ENCODE measurements around the gene ITGB7.

Gene ITGB7

GRCh38 chr12:53225635-53226424, 18.8 kb upstream of the ITGB7 start:
- H3K27me3 ChIP-seq (replicated peaks in 2 of 5; ENCODE audit: control insufficient read depth in 4 of 5, insufficient read depth in 5 of 5, low read length in 4 of 5) = no peaks in the 10 kb centered on the region
- POLR2A ChIA-PET = no interaction called here
- no peak for DNase-seq

DNA sequence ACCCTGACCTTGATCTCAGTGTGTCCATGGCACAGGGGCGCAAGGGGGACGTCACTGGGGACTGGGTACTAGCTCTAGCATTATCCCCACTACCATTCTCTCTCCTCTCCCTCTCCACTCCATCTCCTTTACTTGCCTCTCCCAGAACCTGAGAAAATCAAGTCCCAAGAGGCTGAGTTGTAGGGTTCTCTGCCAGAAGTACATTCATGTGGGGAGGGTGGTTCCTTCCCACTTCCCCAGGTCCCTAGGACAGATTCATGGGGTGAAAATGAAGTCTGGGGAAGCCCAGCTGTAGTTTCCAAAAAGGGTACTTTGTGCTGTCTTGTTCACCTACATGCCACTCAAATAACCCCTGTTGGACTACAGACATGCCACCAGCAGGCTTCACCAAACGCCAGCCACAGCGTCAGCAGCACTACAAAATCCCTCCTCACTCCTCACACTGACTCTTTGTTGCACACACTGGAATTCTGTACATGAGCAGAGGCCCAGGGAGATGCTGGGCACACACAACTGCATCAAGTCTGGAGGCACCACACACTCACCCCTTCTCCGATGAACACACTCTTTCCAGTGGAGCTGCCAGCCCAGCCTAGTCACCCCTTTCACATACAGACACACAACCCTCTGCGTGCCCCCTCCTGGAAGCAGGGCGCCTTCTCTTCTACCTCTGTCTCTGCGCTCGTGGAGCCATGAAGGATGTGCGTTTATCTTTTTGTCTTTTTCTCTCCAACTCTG, 18.0 kb upstream of the ITGB7 start:
- WGBS (ENCODE audit: insufficient coverage) = 95% methylated on average over 10 of the region's 10 CpGs
- H3K4me3 ChIP-seq (ENCODE audit: control insufficient read depth in 1 of 7, extremely low read depth in 1 of 7, insufficient read depth in 4 of 7, low read depth in 2 of 7, low read length in 6 of 7) = no peak overlapping the region
- ChIA-PET POLR2A (no interaction called here), CTCF (interaction anchor here (0.9 to 21.7 kb wide), 3 partner anchors 9 to 34 kb away, joined by 3 to 212 read pairs (median 5); no protein-coding TSS in a partner anchor)
- no peaks in the 10 kb centered on the region for H3K36me3 ChIP-seq (ENCODE audit: control insufficient read depth in 4 of 4, insufficient read depth in 4 of 4, low read length in 3 of 4)
- peaks cover 9 to 45% (median 39%) of the 10 kb centered on the region in 4 experiments for H3K4me1 ChIP-seq (ENCODE audit: control extremely low read depth in 1 of 4, control insufficient read depth in 4 of 4, insufficient read depth in 4 of 4, low read length in 3 of 4)
- H3K27ac ChIP-seq (ENCODE audit: insufficient read depth in 1 of 2, low read depth in 1 of 2, low read length in 2 of 2, poor library complexity in 1 of 2, severe bottlenecking in 2 of 2) = no peak overlapping the region
- H3K9me3 ChIP-seq (ENCODE audit: control extremely low read depth in 1 of 5, control insufficient read depth in 4 of 5, insufficient read depth in 2 of 5, low read depth in 1 of 5, low read length in 4 of 5) = no peaks in the 10 kb centered on the region
- DNase-seq = no peak
- no peaks in the 10 kb centered on the region for H3K27me3 ChIP-seq (replicated peaks in 2 of 5; ENCODE audit: control insufficient read depth in 4 of 5, insufficient read depth in 5 of 5, low read length in 4 of 5)

More at GRCh38 chr12:53225635-53226424, 18.8 kb upstream of the ITGB7 start:
- CTCF ChIA-PET = interaction anchor here (0.9 to 21.7 kb wide), 3 partner anchors 10 to 33 kb away, joined by 3 to 212 read pairs (median 5); no protein-coding TSS in a partner anchor
- no peaks in the 10 kb centered on the region for H3K36me3 ChIP-seq (ENCODE audit: control insufficient read depth in 4 of 4, insufficient read depth in 4 of 4, low read length in 3 of 4)
- WGBS (ENCODE audit: insufficient coverage) = 100% methylated on average over 4 of the region's 10 CpGs
- no peak overlapping the region for H3K27ac ChIP-seq (ENCODE audit: insufficient read depth in 1 of 2, low read depth in 1 of 2, low read length in 2 of 2, poor library complexity in 1 of 2, severe bottlenecking in 2 of 2)
- no peak overlapping the region for H3K4me3 ChIP-seq (ENCODE audit: control insufficient read depth in 1 of 7, extremely low read depth in 1 of 7, insufficient read depth in 4 of 7, low read depth in 2 of 7, low read length in 6 of 7)
- peaks cover 6 to 39% (median 34%) of the 10 kb centered on the region in 4 experiments for H3K4me1 ChIP-seq (ENCODE audit: control extremely low read depth in 1 of 4, control insufficient read depth in 4 of 4, insufficient read depth in 4 of 4, low read length in 3 of 4)
- H3K9me3 ChIP-seq (ENCODE audit: control extremely low read depth in 1 of 5, control insufficient read depth in 4 of 5, insufficient read depth in 2 of 5, low read depth in 1 of 5, low read length in 4 of 5) = no peaks in the 10 kb centered on the region

DNA sequence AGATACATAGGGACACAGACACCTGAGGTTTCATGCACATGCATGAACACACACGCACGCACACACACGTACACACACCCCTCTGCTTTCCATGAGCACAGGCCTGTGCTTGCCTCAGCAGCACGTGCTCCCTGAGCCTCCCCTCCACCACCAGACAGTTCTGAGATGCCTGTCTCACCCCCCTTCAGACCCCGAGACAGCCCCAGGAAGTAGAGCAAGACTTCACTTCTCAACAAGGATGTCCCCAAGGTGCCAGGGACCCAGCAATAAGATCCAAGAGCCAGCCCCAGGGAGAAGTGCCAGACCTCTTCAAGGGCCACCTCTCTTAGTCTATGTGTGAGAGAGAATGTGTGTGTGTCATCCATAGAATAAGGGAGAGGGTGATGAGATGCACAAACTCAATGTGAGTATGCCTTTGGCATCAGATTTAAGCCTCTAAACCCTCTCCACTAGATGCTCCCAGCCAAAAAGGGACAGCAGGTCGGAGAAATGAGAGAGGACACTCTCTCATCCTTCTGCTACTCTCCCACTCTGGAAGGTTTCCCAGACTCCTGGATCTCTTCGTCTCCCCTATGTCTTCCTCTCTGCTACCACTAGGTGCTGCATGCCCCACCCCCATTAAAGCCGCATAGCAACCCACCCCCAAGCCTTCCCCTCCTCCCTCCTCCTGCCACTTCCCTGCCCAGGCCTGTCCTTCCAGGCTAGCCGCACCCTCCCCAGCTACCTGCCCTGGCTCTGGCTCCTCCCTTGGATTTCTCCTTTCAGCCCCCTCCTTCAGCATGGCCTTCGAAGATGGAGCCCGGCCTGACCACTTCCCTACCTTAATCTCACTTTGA, 17.2 kb upstream of the ITGB7 start:
- DNase-seq = no peak
- no peaks in the 10 kb centered on the region for H3K9me3 ChIP-seq (ENCODE audit: control extremely low read depth in 1 of 5, control insufficient read depth in 4 of 5, insufficient read depth in 2 of 5, low read depth in 1 of 5, low read length in 4 of 5)
- ChIA-PET CTCF (interaction anchor here (0.7 to 21.7 kb wide), 6 partner anchors 9 to 41 kb away, joined by 3 to 299 read pairs (median 6); partner anchors contain the start of gene ESPL1), POLR2A (no interaction called here)
- H3K27ac ChIP-seq (ENCODE audit: insufficient read depth in 1 of 2, low read depth in 1 of 2, low read length in 2 of 2, poor library complexity in 1 of 2, severe bottlenecking in 2 of 2) = no peak overlapping the region
- H3K4me3 ChIP-seq (ENCODE audit: control insufficient read depth in 1 of 7, extremely low read depth in 1 of 7, insufficient read depth in 4 of 7, low read depth in 2 of 7, low read length in 6 of 7) = peak overlapping the region in 1 of 7 experiments; percentile 15
- H3K36me3 ChIP-seq (ENCODE audit: control insufficient read depth in 4 of 4, insufficient read depth in 4 of 4, low read length in 3 of 4) = no peaks in the 10 kb centered on the region
- WGBS (ENCODE audit: insufficient coverage) = 67% methylated on average over 11 of the region's 11 CpGs
- H3K27me3 ChIP-seq (replicated peaks in 2 of 5; ENCODE audit: control insufficient read depth in 4 of 5, insufficient read depth in 5 of 5, low read length in 4 of 5) = no peaks in the 10 kb centered on the region
- H3K4me1 ChIP-seq (ENCODE audit: control extremely low read depth in 1 of 4, control insufficient read depth in 4 of 4, insufficient read depth in 4 of 4, low read length in 3 of 4) = peaks cover 9 to 52% (median 46%) of the 10 kb centered on the region in 4 experiments

DNA sequence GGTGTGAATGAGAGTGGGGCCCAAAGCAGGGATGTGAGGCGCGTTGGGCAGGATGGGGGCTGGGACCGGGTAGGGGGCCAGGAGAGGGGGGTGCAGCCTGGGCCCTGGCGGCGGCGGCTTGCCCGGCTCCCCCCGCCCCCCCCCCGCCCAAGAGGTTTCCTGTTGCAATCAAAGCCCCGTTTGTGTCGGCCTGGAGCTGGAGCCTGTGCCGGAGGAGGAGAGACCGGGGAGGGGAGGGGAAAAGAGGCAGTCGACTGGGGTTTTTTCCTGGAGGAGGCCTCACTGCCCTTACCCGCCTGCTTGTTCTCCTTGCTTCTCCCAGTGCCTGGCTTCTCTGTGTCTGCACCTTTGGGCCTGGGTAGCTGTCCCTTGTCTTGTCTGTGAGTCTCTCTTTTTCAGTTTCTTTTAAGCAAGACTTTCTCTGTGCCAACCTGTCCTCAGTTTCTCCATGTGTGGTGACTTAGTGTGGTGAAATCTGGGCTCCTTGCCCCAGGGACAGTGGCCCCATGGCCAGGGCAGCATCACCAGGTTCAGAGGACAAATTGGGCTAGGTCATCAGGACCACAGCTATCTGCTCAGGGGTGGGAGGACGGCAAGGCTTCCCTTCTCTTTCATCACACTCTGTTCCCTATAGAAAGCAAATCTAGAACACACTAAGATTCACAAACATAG, 16.5 kb upstream of the ITGB7 start:
- no peaks in the 10 kb centered on the region for H3K9me3 ChIP-seq (ENCODE audit: control extremely low read depth in 1 of 5, control insufficient read depth in 4 of 5, insufficient read depth in 2 of 5, low read depth in 1 of 5, low read length in 4 of 5)
- POLR2A ChIA-PET = no interaction called here
- WGBS (ENCODE audit: insufficient coverage) = 13% methylated on average over 7 of the region's 16 CpGs
- no peaks in the 10 kb centered on the region for H3K27me3 ChIP-seq (replicated peaks in 2 of 5; ENCODE audit: control insufficient read depth in 4 of 5, insufficient read depth in 5 of 5, low read length in 4 of 5)
- H3K27ac ChIP-seq (ENCODE audit: insufficient read depth in 1 of 2, low read depth in 1 of 2, low read length in 2 of 2, poor library complexity in 1 of 2, severe bottlenecking in 2 of 2) = no peak overlapping the region
- DNase-seq = no peak
- no peaks in the 10 kb centered on the region for H3K36me3 ChIP-seq (ENCODE audit: control insufficient read depth in 4 of 4, insufficient read depth in 4 of 4, low read length in 3 of 4)
- CTCF ChIA-PET = interaction anchor here (0.7 to 18.0 kb wide), 4 partner anchors 10 to 42 kb away, joined by 3 to 299 read pairs (median 5); partner anchors contain the start of gene ESPL1
- peak overlapping the region in 3 of 7 experiments; percentile 15 to 47 (median 43) for H3K4me3 ChIP-seq (ENCODE audit: control insufficient read depth in 1 of 7, extremely low read depth in 1 of 7, insufficient read depth in 4 of 7, low read depth in 2 of 7, low read length in 6 of 7)
- peaks cover 9 to 60% (median 52%) of the 10 kb centered on the region in 4 experiments for H3K4me1 ChIP-seq (ENCODE audit: control extremely low read depth in 1 of 4, control insufficient read depth in 4 of 4, insufficient read depth in 4 of 4, low read length in 3 of 4)

GRCh38 chr12:53222806-53223261, 15.8 kb upstream of the ITGB7 start:
- no peaks in the 10 kb centered on the region for H3K36me3 ChIP-seq (ENCODE audit: control insufficient read depth in 4 of 4, insufficient read depth in 4 of 4, low read length in 3 of 4)
- H3K4me1 ChIP-seq (ENCODE audit: control extremely low read depth in 1 of 4, control insufficient read depth in 4 of 4, insufficient read depth in 4 of 4, low read length in 3 of 4) = peaks cover 9 to 67% (median 57%) of the 10 kb centered on the region in 4 experiments
- DNase-seq = no peak
- no peaks in the 10 kb centered on the region for H3K27me3 ChIP-seq (replicated peaks in 2 of 5; ENCODE audit: control insufficient read depth in 4 of 5, insufficient read depth in 5 of 5, low read length in 4 of 5)
- H3K4me3 ChIP-seq (ENCODE audit: control insufficient read depth in 1 of 7, extremely low read depth in 1 of 7, insufficient read depth in 4 of 7, low read depth in 2 of 7, low read length in 6 of 7) = no peak overlapping the region
- ChIA-PET CTCF (interaction anchor here (1.0 to 18.0 kb wide), 3 partner anchors 9 to 43 kb away, joined by 3 to 299 read pairs (median 7); partner anchors contain the start of gene ESPL1), POLR2A (no interaction called here)
- 45% methylated on average over 3 of the region's 4 CpGs for WGBS (ENCODE audit: insufficient coverage)
- H3K27ac ChIP-seq (ENCODE audit: insufficient read depth in 1 of 2, low read depth in 1 of 2, low read length in 2 of 2, poor library complexity in 1 of 2, severe bottlenecking in 2 of 2) = no peak overlapping the region
- H3K9me3 ChIP-seq (ENCODE audit: control extremely low read depth in 1 of 5, control insufficient read depth in 4 of 5, insufficient read depth in 2 of 5, low read depth in 1 of 5, low read length in 4 of 5) = no peaks in the 10 kb centered on the region

- DNase-seq = peak in 2 of 3 donors; percentile 32 to 45
- Histone ChIP-seq H3K27me3 (replicated peaks in 2 of 5; ENCODE audit: control insufficient read depth in 4 of 5, insufficient read depth in 5 of 5, low read length in 4 of 5) (no peaks in the 10 kb centered on the region), H3K9me3 (ENCODE audit: control extremely low read depth in 1 of 5, control insufficient read depth in 4 of 5, insufficient read depth in 2 of 5, low read depth in 1 of 5, low read length in 4 of 5) (no peaks in the 10 kb centered on the region), H3K4me3 (ENCODE audit: control insufficient read depth in 1 of 7, extremely low read depth in 1 of 7, insufficient read depth in 4 of 7, low read depth in 2 of 7, low read length in 6 of 7) (peak overlapping the region in 5 of 7 experiments; percentile 42 to 90 (median 70)), H3K4me1 (ENCODE audit: control extremely low read depth in 1 of 4, control insufficient read depth in 4 of 4, insufficient read depth in 4 of 4, low read length in 3 of 4) (peaks cover 9 to 72% (median 63%) of the 10 kb centered on the region in 4 experiments), H3K36me3 (ENCODE audit: control insufficient read depth in 4 of 4, insufficient read depth in 4 of 4, low read length in 3 of 4) (no peaks in the 10 kb centered on the region), H3K27ac (ENCODE audit: insufficient read depth in 1 of 2, low read depth in 1 of 2, low read length in 2 of 2, poor library complexity in 1 of 2, severe bottlenecking in 2 of 2) (no peak overlapping the region)
- ChIA-PET POLR2A (no interaction called here), CTCF (interaction anchor here (1.8 to 18.0 kb wide), 2 partner anchors 8 to 43 kb away, joined by 7 to 299 read pairs; partner anchors contain the start of gene ESPL1)
- no CpG with 5 or more reads among the region's 5 CpGs for WGBS (ENCODE audit: insufficient coverage)
Measured at GRCh38 chr12:53222170-53222721, 15.2 kb upstream of the ITGB7 start.

All from common myeloid progenitor, CD34-positive (primary cell).